ENCODE data around the gene TRAIP. TPM values are rescaled to one million over a fixed set of nuclear protein-coding genes. Genes with fewer than 3 reads are reported as not detected.

Gene TRAIP
- total RNA-seq, 4 donors from 2014 or later, result 1.0 to 1.8 (median 1.6) TPM; not detected in 1

- TF ChIP-seq, protein P1, sequence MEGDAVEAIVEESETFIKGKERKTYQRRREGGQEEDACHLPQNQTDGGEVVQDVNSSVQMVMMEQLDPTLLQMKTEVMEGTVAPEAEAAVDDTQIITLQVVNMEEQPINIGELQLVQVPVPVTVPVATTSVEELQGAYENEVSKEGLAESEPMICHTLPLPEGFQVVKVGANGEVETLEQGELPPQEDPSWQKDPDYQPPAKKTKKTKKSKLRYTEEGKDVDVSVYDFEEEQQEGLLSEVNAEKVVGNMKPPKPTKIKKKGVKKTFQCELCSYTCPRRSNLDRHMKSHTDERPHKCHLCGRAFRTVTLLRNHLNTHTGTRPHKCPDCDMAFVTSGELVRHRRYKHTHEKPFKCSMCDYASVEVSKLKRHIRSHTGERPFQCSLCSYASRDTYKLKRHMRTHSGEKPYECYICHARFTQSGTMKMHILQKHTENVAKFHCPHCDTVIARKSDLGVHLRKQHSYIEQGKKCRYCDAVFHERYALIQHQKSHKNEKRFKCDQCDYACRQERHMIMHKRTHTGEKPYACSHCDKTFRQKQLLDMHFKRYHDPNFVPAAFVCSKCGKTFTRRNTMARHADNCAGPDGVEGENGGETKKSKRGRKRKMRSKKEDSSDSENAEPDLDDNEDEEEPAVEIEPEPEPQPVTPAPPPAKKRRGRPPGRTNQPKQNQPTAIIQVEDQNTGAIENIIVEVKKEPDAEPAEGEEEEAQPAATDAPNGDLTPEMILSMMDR (IDR thresholded peaks at IDR 0.05), result no peak
- DNase-seq (ENCODE audit: low spot score) (no peak), ATAC-seq (ENCODE audit: low FRiP score) (no peak)
These were observed 57.3 kb downstream of the TRAIP start for GRCh38 chr3:49799105-49799504.

GRCh38 chr3:49794926-49795905 is 61.1 kb downstream of the TRAIP start:
- TF ChIP-seq, protein P1 (IDR thresholded peaks at IDR 0.05), result no peak
- no peak for ATAC-seq (ENCODE audit: low FRiP score)
- DNase-seq (ENCODE audit: low spot score), result no peak

DNA sequence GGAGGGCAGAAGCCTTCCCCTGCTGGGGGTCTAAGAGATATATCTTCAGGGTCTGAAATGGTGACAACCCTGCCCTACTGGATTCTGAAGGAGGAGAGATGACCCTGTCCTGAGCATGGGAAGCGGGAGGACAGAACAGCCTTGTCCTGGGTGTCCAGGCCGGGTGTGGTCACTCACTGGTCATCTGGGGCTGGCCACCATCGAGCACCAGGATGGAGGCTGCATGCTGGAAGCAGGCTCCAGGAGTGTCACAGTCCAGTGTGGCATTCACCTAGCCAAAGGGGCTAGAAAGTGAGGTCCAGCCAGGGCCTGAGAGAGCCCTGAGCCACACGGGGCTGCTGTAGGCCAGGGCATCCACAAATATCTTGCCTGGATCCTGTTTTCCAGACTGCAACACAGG is 61.9 kb downstream of the TRAIP start:
- TF ChIP-seq, protein P1 (IDR thresholded peaks at IDR 0.05), result no peak
- ATAC-seq (ENCODE audit: low FRiP score) (no peak), DNase-seq (ENCODE audit: low spot score) (no peak)

- TF ChIP-seq, protein P1 (IDR thresholded peaks at IDR 0.05), result no peak
- ATAC-seq (ENCODE audit: low FRiP score) (no peak), DNase-seq (ENCODE audit: low spot score) (no peak)
These were observed 62.8 kb downstream of the TRAIP start for GRCh38 chr3:49793486-49794085.

DNA sequence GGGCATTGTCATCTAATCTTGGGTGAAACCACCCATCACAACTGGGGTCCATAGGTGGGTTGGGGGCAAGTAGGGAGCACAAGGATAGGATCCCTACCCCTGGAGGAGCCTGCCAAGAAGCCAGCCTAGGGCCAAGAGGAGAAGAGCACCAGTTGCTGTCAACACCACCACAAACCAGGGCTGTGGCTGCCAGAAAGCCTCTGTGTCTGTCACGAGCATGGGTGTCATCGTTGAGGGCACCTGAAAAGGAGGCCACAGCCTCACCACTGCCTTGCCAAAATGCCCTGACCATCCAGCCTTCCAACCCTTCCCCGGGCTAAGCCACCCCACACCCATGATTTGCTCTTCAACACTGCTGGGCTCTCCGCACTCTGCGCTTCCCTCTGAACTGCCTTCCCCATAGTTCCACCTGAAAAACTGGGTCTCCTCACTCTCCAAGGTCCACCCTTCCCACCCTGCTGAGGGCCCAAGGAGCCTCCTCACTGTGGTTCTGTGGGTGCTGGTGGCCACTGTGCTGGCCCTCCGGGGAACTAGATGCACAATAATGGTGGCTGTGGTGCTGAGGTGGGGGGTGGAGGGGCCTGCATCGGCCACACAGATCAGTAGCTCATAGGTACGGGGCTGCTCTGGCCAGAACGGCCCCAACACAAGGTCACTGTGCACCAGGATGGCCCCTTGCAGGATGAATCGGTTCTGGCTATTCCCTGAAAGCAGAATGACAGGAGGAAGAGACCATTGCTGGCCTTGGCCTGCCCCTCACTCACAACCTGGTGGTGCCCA is 63.8 kb downstream of the TRAIP start:
- no peak for DNase-seq (ENCODE audit: low spot score)
- ATAC-seq (ENCODE audit: low FRiP score), result no peak

DNA sequence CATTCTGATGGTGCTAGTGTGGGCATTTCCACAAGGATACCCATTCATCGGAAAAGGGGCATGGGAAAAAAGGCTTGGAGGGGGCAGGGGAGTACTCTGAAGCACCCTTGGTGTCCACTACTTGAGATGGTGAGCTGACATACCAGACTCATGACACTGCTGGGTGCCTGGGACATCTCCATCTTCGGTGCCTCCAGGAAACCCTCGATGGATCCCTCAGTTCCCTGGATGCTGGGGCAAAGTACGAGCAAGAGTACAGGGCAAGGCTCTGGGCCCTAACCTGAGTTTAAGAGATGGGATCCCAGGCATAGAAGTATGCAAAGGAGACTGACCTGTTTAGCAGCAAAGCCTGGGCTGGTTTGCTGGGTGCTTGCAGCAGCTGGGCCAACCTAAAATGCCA is 64.8 kb downstream of the TRAIP start:
- no peak for ATAC-seq (ENCODE audit: low FRiP score)

More for the DNA sequence above, 63.8 kb downstream of the TRAIP start:
- TF ChIP-seq, protein P1 (IDR thresholded peaks at IDR 0.05), result no peak

More for the DNA sequence above, 64.8 kb downstream of the TRAIP start:
- TF ChIP-seq, protein P1 (IDR thresholded peaks at IDR 0.05), result no peak
- no peak for DNase-seq (ENCODE audit: low spot score)
